NCI-H69 (cell line): ENCODE results near the gene ZNF565.
"Not testable (repeated sequence)": the region's sequence is repeated elsewhere in the genome, so short reads cannot be mapped to it uniquely, and the experiment has no call there.

Experiments
- DNase-seq: peaks from one replicate; lab custom pipeline; 2025; lab: John Stamatoyannopoulos, UW

ZNF565 gene

DNA sequence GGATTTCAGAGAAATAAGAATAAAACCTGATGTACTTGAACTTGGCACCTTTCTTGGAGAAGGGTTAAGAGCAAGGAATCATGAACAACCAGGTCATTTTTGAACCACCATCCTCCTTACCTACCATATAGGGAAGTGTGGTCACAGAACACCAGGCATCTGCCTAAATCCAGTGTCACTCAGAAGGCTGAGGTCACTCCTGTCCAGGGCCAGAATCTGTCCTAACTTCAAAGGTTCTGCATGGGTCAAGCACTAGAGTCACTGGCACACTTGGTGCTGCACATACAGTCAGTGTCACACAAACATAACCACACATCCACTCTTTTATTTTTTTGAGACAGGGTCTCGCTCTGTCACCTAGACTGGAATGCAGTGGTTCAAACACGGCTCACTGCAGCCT is 1.6 kb downstream of the ZNF565 start:
- DNase-seq = no peak

DNA sequence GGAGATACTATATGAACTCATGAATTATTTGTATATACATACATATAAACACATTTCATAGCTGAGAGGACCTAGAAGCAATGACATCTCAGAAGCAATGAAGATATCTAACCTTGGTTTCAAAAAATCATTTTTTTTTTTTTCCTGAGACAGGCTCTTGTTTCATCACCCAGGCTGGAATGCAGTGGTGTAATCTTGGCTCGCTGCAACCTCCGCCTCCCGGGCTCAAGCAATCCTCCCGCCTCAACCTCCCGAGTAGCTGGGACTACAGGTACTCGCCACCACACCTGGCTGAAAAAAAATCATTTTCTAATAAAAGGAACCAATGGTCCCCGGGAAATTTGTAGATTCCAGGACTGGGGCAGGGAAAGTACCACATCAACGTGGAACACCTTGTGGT is 4.0 kb downstream of the ZNF565 start:
- no peak for DNase-seq

GRCh38 chr19:36209372-36209771 is 5.1 kb downstream of the ZNF565 start:
- no peak for DNase-seq

GRCh38 chr19:36207605-36208252 is 6.7 kb downstream of the ZNF565 start:
- DNase-seq = no peak

DNA sequence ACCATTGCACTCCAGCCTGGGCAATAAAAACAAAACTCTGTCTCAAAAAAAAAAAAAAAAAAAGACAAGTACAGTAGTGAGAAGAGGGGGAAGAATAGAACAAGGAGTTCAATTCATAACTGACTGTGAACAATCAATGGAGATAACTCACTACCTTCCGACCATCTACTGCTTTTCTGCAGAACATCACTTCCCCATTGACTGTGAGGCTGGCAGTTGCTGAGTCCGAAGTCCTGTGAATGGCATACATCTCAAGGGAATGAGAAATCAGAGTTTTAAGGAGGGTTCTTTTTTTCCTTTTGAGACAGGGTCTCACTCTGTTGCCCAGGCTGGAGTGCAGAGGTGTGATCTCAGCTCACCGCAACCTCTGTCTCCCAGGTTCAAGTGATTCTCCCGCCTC is 11.2 kb downstream of the ZNF565 start:
- no peak for DNase-seq

DNA sequence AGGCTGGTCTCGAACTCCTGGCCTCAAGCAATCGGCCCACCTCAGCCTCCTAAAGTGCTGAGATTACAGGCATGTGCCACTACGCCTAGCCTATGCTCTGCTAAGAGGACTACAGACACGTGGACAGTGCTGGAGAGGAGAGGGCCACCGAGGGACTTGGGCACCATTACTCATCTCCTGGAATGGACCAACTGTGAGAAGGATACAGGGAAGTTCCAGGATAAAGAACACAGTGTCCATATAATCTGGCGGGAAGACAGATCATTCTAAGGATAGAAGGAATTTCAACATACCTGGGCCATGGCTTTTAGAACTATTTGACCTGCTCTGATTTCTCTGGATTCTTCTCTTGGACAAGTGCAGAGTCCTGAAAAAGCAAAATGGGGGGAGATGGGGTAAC is 12.8 kb downstream of the ZNF565 start:
- no peak for DNase-seq

GRCh38 chr19:36198119-36198518 is 16.3 kb downstream of the ZNF565 start:
- no peak for DNase-seq

DNA sequence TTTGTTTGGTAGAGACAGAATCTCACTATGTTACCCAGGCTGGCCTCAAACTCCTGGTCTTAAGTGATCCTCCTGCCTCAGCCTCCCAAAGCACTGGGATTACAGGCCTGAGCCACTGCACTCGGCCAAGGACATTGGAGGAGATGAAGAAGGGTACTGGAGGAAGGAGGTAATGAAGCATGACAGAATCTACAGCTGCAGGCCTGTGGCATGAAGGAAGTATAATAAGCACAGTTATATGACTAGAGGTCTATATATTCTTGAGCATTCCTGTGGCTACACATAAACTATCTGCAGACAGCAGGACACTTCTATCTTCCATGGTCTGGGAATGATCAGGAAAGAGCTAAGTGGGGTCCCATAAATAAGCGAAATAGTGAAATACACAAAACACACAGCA is 18.2 kb downstream of the ZNF565 start:
- no peak for DNase-seq

DNA sequence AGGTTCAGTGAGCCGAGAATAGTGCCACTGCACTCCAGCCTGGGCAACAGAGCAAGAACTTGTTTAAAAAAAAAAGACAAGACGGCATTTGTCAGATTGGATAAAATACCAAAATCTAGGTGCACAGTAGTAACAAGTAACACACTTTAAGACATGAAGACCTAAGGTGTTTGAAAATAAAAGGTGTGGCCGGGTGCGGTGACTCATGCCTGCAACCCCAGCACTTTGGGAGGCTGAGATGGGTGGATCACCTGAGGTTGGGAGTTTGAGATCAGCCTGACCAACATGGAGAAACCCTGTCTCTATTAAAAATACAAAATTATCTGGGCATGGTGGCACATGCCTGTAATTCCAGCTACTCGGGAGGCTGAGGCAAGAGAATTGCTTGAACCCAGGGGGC is 27.7 kb downstream of the ZNF565 start:
- DNase-seq = not testable (repeated sequence)

DNA sequence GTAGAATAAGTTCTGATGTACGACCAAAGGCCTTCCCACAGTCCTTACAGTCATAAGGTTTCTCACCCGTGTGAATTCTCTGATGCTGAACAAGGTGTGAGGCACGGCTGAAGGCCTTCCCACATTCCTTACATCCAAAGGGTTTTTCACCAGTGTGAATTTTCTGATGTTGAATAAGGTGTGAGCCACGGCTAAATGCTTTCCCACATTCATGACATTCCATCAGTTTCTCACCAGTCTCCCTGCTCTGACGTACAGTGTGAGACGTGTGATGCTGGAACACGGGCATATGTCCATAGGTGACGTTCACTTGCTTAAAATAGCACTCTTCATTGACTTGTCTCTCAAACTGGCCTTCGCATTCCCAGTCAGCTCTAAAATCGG is 31.2 kb downstream of the ZNF565 start:
- no peak for DNase-seq

DNA sequence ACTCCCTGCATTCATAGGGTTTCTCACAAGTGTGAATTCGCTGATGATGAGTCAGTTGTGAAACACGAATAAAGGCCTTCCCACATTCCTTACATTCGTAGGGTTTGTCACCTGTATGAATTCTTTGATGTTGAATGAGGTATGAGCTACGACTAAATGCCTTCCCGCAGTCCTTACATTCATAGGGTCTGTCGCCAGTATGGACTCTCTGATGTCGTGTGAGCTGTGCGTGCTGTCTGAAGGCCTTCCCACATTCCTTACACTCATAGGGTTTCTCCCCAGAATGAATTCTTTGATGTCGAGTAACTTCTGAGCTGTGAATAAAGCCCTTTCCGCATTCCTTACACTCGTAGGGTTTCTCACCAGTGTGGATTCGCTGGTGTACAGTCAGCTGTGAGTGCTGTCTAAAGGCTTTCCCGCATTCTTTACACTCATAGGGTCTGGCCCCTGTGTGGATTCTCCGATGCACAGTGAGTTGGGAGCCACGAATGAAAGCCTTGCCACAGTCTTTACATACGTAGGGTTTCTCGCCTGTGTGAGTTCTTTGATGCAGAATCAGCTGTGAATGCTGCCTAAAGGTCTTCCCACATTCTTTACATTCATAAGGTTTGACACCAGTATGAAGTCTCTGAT is 31.7 kb downstream of the ZNF565 start:
- no peak for DNase-seq

DNA sequence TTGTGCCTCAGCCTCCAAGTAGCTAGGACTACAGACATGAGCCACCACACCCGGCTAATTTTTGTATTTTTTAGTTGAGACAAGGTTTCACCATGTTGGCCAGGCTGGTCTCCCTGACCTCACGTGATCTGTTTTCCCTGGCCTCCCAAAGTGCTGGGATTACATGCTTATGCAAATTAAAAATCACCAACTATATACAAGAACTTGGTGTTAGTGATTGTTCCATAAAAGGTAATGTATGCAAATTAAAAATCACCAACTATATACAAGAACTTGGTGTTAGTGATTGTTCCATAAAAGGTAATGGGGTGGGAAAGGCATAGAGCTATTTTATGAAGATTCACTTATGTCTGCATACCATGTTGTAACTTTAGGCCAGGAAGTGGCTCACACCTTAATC is 35.4 kb downstream of the ZNF565 start:
- DNase-seq = not testable (repeated sequence)

- DNase-seq = not testable (repeated sequence)
Observed at GRCh38 chr19:36173846-36174245, 40.6 kb downstream of the ZNF565 start.

GRCh38 chr19:36172852-36173251 is 41.6 kb downstream of the ZNF565 start:
- no peak for DNase-seq

DNA sequence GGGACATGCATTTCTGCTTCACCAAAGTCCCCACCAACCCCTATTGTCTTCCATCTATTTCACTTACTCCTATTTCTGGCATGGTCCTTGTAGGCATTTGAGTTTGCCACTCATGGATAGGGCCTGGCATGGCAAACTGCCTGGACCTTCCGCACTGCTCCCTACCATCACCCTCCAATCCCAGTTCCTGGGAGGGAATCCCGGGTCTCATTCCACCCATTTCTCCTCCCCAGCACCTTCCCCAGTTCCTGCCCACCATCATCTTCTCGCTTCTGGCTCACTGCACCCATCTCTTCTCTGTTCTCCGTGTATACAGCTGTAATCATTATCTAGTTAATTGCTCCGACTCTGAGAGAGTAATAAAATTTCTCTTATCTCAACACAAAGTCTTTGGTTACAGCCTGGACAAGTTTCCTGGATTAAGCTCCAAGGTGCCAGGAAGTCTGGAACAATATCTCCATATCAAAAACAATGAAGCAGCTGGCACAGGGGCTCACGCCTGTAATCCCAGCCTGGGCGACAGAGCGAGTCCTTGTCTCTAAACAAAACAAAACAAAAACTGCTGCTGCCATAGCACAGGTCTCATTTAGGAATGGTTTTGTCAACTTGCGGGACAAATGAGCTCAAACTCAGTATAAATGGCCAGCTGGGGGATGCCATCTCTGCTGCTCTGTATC is 45.2 kb downstream of the ZNF565 start:
- peak; percentile 65 for DNase-seq

DNA sequence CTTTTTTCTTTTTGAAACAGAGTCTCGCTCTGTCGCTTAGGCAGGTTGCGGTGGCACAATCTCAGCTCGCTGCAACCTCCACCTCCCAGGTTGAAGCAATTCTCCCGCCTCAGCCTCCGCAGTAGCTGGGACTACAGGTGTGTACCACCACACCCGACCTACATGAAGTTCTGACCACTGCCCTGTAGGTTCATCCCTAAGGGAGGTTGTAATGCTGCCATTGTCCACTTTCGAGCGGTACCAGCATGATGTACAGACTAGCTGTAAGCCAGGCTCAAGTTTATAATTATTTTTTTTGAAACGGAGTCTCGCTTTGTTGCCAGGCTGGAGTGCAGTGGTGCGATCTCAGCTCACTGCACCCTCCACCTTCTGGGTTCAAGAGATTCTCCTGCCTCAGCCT is 50.7 kb downstream of the ZNF565 start:
- DNase-seq = no peak

DNA sequence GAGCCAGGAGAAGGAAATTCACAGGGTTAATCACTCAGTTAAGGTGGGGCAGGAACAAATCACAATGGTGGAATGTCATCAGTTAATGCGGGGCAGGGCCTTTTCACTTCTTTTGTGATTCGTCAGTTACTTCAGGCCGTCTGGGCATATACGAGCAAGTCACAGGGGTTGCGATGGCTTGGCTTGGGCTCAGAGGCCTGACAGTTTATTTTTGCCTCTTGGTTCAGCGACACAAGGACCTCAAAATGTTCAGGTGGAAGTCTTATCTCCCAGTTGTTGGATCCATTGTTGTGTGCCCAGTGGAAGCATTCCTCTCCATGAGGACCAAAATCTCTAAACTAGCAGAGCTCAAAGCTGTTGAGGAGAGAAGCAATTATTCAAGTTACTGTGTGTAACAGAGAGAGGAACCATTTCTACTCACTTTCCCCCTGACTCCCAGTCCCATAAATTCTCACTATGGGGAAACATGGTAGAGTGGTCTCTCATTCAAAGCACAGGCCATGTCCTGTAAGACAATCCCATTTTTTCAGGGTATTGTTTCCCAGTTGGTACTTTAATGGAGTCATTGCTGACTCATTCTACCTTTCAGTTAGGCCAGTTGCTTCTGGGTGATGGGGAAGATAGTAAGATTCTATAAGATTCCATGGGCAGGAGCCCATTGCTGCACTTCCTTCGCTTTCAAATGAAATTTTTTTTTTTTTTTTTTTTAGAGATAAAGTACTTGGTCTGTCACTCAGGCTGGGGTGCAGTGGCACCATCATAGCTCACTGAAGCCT is 53.5 kb downstream of the ZNF565 start:
- no peak for DNase-seq

DNA sequence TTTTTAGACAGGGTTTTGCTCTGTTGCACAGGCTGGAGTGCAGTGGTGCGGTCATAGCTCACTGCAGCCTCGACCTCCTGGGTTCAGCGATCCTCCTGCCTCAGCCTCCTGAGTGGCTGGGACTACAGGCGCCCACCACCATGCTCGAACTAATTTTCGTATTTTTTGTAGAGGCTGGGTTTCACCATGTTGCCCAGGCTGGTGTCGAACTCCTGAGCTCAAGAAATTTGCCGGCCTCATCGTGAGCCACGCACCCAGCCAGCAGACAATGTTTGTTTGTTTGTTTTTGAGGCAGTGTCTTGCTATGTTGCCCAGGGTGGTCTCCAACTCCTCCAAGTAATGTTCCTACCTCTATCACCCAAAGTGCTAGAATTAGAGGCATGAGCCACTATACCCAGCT is 61.3 kb downstream of the ZNF565 start:
- DNase-seq = no peak

GRCh38 chr19:36152352-36153091 is 61.9 kb downstream of the ZNF565 start, which contains the start of gene COX7A1:
COX7A1 (minus strand) TSS chr19:36152447; CDS start chr19:36152407, 40 bp downstream.
- no peak for DNase-seq

GRCh38 chr19:36152019-36152351 is 62.5 kb downstream of the ZNF565 start:
- DNase-seq = no peak

- DNase-seq = no peak
Observed at GRCh38 chr19:36151144-36152018, 63.1 kb downstream of the ZNF565 start.
